NT2/D1 (cell line): ENCODE measurements around the gene P2RX3.

Experiments
- SUZ12 ChIP-seq: IDR thresholded peaks from 2 replicates; pipeline ENCODE4 v1.6.1; 2011; ENCODE audit not compliant: insufficient read length, insufficient read depth; ENCODE audit errors: extremely low read depth
- YY1 ChIP-seq: IDR thresholded peaks from 2 replicates; pipeline ENCODE4 v1.6.1; 2011; ENCODE audit not compliant: insufficient read length, insufficient read depth

DNA sequence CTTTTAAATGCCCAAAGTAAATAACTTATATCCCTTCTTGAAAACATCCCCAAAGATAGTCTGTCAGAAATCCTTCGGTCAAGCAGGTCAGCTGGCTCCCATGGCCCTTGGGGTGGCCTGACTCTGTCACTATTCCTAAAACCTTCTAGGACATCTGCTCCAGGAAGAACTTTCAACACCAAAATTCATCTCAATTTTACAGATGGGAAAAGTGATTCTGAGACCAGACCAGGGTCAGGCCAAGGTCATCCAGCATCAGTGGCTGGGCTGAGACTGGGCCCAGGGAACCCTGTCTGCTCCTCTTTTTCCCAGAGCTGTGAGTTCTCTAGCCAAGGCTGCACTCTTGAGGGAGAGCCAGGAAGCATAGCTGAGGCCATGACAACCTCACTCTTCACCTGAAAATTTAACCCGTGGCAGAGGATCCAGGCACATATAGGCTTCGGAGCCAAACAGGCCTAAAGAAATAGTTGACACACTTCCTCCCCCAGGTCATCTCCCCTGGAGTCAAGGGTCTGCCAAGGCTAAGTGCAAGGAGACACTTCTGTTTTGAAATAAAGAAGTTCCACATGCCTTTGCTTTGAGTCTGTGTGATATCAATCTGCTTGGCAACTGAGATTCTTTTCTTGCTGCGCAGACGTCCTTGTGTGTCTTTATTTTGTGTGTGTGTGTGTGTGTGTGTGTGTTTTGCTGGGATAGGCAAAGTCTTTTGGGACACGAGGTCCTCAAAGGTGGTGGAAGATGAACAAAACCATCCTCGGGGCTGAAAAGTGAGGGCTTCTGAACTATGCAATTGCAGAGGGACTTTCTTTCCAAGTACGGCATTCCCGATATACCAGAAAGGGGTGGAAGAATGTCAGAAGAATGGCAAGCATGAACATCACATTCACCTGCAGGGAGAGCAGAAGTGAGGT lies 69.1 kb downstream of the P2RX3 start:
- TF ChIP-seq SUZ12 (no peak), YY1 (no peak)
